HG03575 (cell line): ENCODE results near the gene RBM15.

Experiments used
- ATAC-seq: cut with Tn5 transposase; IDR thresholded peaks from one replicate; pipeline ENCODE4 v1.9.1; 2021; ENCODE audit not compliant: unreplicated experiment, insufficient number of reproducible peaks, low FRiP score; ENCODE audit errors: extremely low read depth

The RBM15 gene

GRCh38 chr1:110319332-110320167 lies 19.6 kb upstream of the RBM15 start:
- ATAC-seq = no peak

GRCh38 chr1:110320168-110320518 lies 19.0 kb upstream of the RBM15 start:
- ATAC-seq = no peak

- no peak for ATAC-seq
Observed at GRCh38 chr1:110321045-110321444, 18.1 kb upstream of the RBM15 start.

GRCh38 chr1:110321846-110322245 lies 17.3 kb upstream of the RBM15 start:
- ATAC-seq = no peak

- no peak for ATAC-seq
Observed at GRCh38 chr1:110324667-110325066, 14.5 kb upstream of the RBM15 start.

GRCh38 chr1:110326826-110327225 lies 12.4 kb upstream of the RBM15 start:
- ATAC-seq = no peak

GRCh38 chr1:110328274-110328673 lies 10.9 kb upstream of the RBM15 start:
- ATAC-seq = no peak

- ATAC-seq = no peak
Observed at GRCh38 chr1:110328700-110329099, 10.5 kb upstream of the RBM15 start.

GRCh38 chr1:110335265-110335664 lies 3.9 kb upstream of the RBM15 start:
- no peak for ATAC-seq

GRCh38 chr1:110336300-110337039 lies 2.7 kb upstream of the RBM15 start:
- no peak for ATAC-seq

GRCh38 chr1:110337704-110338308 lies 1.4 kb upstream of the RBM15 start:
- ATAC-seq = no peak

GRCh38 chr1:110338309-110338885 lies 780 bp upstream of the RBM15 start:
- peak; percentile 38 for ATAC-seq

- ATAC-seq = no peak
Observed at GRCh38 chr1:110339407-110340206, 430 bp downstream of the RBM15 start.

- no peak for ATAC-seq
Observed at GRCh38 chr1:110340207-110340468, 961 bp downstream of the RBM15 start.

- no peak for ATAC-seq
Observed at GRCh38 chr1:110341146-110341871, 2.1 kb downstream of the RBM15 start.

- ATAC-seq = no peak
Observed at GRCh38 chr1:110341872-110342331, 2.7 kb downstream of the RBM15 start.

GRCh38 chr1:110343249-110343648 lies 4.1 kb downstream of the RBM15 start:
- no peak for ATAC-seq

- no peak for ATAC-seq
Observed at GRCh38 chr1:110344152-110344551, 5.0 kb downstream of the RBM15 start.
